Endothelial cell (in vitro differentiated cells): ENCODE data around the gene KCNQ4. TPM values are rescaled to one million over a fixed set of nuclear protein-coding genes. Genes with fewer than 3 reads are reported as not detected.

ENCODE experiments used
- DNase-seq: peaks from one replicate; pipeline ENCODE4 v3.0.0; 2021; ENCODE audit warnings: low spot score
- H3K27ac Mint-ChIP-seq: one replicate; pipeline ENCODE4 v1.8.0; 2021; ENCODE audit warnings: mixed read lengths, inconsistent platforms; ENCODE audit not compliant: unreplicated experiment
- H3K27me3 Mint-ChIP-seq: one replicate; pipeline ENCODE4 v1.8.0; 2021; ENCODE audit warnings: mild to moderate bottlenecking, moderate library complexity, mixed read lengths, inconsistent platforms; ENCODE audit not compliant: unreplicated experiment
- H3K36me3 Mint-ChIP-seq: one replicate; pipeline ENCODE4 v1.8.0; 2021; ENCODE audit warnings: mild to moderate bottlenecking, low read depth, mixed read lengths, inconsistent platforms; ENCODE audit not compliant: unreplicated experiment
- H3K4me1 Mint-ChIP-seq: one replicate; pipeline ENCODE4 v1.8.0; 2021; ENCODE audit warnings: mild to moderate bottlenecking, mixed read lengths, inconsistent platforms; ENCODE audit not compliant: unreplicated experiment
- H3K4me3 Mint-ChIP-seq: one replicate; pipeline ENCODE4 v1.8.0; 2021; ENCODE audit warnings: mild to moderate bottlenecking, mixed read lengths, inconsistent platforms; ENCODE audit not compliant: unreplicated experiment
- H3K9me3 Mint-ChIP-seq: one replicate; pipeline ENCODE4 v1.8.0; 2021; ENCODE audit warnings: mixed read lengths, inconsistent platforms; ENCODE audit not compliant: unreplicated experiment
- CTCF ChIP-seq: fragments of 200-600 bp; sonication (generic); IDR thresholded peaks from one replicate; pipeline ENCODE4 v1.5.0; 2021; ENCODE audit warnings: antibody characterized with exemption; ENCODE audit not compliant: unreplicated experiment
- total RNA-seq: library from RNA; stranded (reverse); fragmentation: NEBNext Ultra II Directional; extraction: Animal tissue kit (Norgen Biotek cat#: 25700); gene quantifications from one replicate; pipeline ENCODE4 v1.2.1, GENCODE V29; 2021; ENCODE audit not compliant: unreplicated experiment

KCNQ4 gene
- total RNA-seq, 1 donor from 2014 or later, result 1.5 TPM

GRCh38 chr1:40763742-40764532 lies 19.6 kb upstream of the KCNQ4 start:
- Mint-ChIP-seq H3K36me3 (peaks cover 34% of the 10 kb centered on the region), H3K27ac (peak overlapping the region; percentile 50), H3K4me3 (no peak overlapping the region), H3K27me3 (no peaks in the 10 kb centered on the region), H3K9me3 (no peaks in the 10 kb centered on the region), H3K4me1 (peaks cover 4% of the 10 kb centered on the region)
- no peak for DNase-seq
- no peak for TF ChIP-seq CTCF

GRCh38 chr1:40764981-40765380 lies 18.6 kb upstream of the KCNQ4 start:
- no peak for TF ChIP-seq CTCF
- no peak overlapping the region for H3K27ac Mint-ChIP-seq
- H3K4me1 Mint-ChIP-seq, result peaks cover 4% of the 10 kb centered on the region
- H3K4me3 Mint-ChIP-seq, result peak overlapping the region; percentile 62
- H3K27me3 Mint-ChIP-seq, result peaks cover 3% of the 10 kb centered on the region
- peaks cover 31% of the 10 kb centered on the region for H3K36me3 Mint-ChIP-seq
- no peaks in the 10 kb centered on the region for H3K9me3 Mint-ChIP-seq
- DNase-seq, result no peak

- Mint-ChIP-seq H3K4me3 (no peak overlapping the region), H3K4me1 (peaks cover 10% of the 10 kb centered on the region), H3K36me3 (peaks cover 40% of the 10 kb centered on the region), H3K9me3 (no peaks in the 10 kb centered on the region), H3K27me3 (peaks cover 3% of the 10 kb centered on the region), H3K27ac (no peak overlapping the region)
- TF ChIP-seq CTCF, result no peak
- DNase-seq, result no peak
These were observed 17.6 kb upstream of the KCNQ4 start for GRCh38 chr1:40766017-40766416.

GRCh38 chr1:40766560-40766959 lies 17.0 kb upstream of the KCNQ4 start:
- Mint-ChIP-seq H3K27me3 (peaks cover 3% of the 10 kb centered on the region), H3K9me3 (no peaks in the 10 kb centered on the region), H3K4me1 (peaks cover 10% of the 10 kb centered on the region), H3K4me3 (no peak overlapping the region), H3K27ac (no peak overlapping the region), H3K36me3 (peaks cover 45% of the 10 kb centered on the region)
- no peak for DNase-seq
- TF ChIP-seq CTCF, result no peak
